Hematopoietic multipotent progenitor cell treated with erythropoietin and hydrocortisone succinate and interleukin-3 and kit ligand, for 15 days (in vitro differentiated cells): Measurements from ENCODE around the gene LRRC15.

ENCODE experiments used
- DNase-seq: peaks from one replicate; pipeline ENCODE4 v3.0.0-alpha.2; 2015; ENCODE audit warnings: low spot score

Gene LRRC15

GRCh38 chr3:194369522-194370279 is at the start of gene LRRC15:
Gene LRRC15 (minus strand): TSS chr3:194369743. CDS start chr3:194361043, 8,700 bp downstream.
- no peak for DNase-seq

GRCh38 chr3:194418671-194419070 is 49.1 kb upstream of the LRRC15 start:
- no peak for DNase-seq

DNA sequence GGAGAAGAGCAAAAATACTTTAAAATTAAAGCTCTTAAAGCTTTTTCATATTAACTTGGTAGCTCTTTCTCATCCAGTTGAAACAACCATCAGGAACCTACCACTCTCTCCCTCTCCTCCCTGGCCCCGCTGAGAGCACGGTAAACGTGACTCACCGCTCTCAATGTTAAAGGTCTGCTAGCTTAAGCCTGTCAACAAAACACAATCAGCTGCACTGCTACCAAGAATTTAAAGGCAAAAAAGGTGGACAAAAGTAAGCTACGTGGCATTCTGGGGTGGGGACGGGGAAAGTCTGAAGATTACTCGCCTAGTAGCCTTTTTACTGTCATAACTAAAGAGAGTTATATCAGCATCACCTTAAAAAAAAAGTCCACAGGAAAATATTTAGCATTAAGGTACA is 37.9 kb upstream of the LRRC15 start:
- DNase-seq = no peak

DNA sequence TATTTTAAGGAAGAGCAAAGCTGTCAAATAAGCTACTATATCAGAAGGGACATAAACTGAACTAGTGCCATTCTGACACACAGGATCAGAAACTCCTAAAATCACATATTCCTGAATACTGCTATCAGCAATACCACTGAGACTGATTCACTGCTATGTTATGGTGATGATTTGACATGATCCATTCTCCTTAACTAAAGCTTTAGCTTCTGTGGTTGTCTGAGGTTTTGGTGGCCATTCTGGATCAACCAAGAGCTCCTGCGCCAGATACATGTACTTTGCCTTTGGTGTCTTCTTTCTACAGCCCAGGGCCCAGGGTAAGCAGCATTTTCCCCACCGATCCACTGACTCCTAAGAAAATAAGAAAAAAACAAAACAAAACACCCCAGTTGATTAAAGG is 36.2 kb upstream of the LRRC15 start:
- no peak for DNase-seq

- DNase-seq = peak; percentile 71
Measured at GRCh38 chr3:194404365-194405140, 35.0 kb upstream of the LRRC15 start.

DNA sequence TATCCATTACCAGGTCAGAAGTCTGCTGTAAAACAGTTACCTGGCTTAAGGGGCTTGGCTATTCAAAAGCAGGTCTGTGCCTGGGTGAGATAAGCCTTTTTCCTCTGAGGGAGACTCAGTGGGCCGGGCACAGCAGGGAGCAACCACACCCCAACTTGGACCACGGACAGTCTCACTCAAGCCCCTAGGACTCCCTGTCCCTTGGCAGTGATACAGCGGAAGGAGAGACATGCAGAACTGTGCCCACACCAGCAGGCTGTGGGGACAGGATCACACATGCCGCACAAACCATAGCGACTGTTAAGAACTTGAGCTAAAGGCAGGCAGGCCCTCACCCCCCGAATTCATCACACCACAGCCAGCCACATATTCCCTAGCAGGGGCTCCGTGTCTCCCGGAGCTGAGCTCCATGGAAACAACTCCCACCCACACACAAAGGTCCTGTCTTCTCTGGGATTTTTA is 32.4 kb upstream of the LRRC15 start:
- no peak for DNase-seq

DNA sequence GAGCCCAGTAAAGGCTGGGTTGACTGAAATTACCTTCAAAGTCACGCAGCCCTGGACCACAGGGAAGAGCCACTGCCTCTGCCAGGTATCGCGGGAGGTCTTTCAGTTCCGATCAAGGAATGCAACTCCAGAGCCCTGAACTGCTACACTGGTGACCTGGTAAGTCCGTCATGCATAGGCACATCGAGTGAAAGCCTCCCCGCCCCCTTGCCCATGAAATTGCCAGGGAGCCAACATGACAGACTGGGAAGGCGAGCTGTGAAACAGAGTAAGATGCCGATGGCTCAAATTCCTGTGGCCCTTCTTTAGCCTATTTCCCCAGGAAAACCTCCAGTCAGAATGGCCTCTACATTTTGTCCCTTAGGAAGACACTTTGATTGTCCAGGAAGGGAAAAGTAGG is 31.8 kb upstream of the LRRC15 start:
- DNase-seq = no peak

- DNase-seq = no peak
Measured at GRCh38 chr3:194399874-194400411, 30.4 kb upstream of the LRRC15 start.

GRCh38 chr3:194399166-194399565 is 29.6 kb upstream of the LRRC15 start, which contains the start of gene GP5:
Gene GP5 (minus strand): TSS chr3:194399266. CDS start chr3:194398282, 984 bp downstream.
- DNase-seq = no peak

GRCh38 chr3:194397757-194398312 is 28.3 kb upstream of the LRRC15 start:
- DNase-seq = no peak

- no peak for DNase-seq
Measured at GRCh38 chr3:194396859-194397756, 27.6 kb upstream of the LRRC15 start.

DNA sequence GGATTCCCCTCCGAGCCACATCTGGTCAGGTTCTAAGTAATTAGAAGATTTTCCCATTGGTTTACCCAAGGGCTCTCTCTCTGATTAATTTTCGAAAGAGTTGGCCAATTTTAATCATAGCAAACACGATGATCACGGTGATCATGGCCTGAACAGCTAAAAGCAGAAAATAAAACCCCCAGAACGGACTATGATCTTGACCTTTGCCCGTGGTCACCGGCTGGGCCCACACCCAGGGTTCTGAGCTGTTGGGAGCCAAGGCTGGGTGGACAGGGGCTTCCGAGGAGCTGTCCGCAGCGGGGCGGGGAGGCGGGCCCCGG is 27.0 kb upstream of the LRRC15 start:
- DNase-seq = no peak

DNA sequence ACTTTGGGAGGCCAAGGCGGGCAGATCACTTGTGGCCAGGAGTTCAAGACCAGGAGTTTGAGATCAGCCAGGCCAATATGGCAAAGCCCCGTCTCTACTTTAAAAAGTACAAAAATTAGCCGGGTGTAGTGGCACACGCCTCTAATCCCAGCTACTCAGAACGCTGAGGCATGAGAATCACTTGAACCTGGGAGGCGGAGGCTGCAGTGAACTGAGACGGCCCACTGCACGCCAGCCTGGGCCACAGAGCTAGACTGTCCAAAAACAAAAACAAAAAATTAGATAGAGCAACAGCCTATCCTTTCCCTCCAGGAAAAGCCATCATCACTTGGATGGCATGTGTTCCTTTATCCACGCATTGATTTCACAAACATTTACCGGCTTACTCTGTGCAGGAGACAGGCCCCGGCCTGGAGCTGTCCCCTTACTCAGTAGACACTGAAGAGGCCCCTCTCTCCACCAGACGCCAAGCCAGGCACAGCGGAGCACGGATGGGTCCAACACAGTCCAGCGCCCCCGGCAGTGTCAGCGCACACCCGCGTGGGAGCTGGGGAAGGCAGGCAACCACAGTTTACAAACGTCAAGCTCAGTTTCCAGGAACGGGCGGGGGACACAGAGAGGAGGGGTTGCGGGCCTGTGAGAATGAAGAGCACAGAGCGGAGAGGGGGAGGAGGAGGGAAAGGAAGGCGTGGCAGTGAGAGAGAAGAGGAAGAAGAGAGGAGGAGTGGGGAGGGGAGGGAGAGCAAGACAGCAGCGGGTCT is 26.4 kb upstream of the LRRC15 start:
- no peak for DNase-seq

GRCh38 chr3:194395212-194395611 is 25.7 kb upstream of the LRRC15 start:
- DNase-seq = no peak

GRCh38 chr3:194392576-194392975 is 23.0 kb upstream of the LRRC15 start:
- DNase-seq = no peak

DNA sequence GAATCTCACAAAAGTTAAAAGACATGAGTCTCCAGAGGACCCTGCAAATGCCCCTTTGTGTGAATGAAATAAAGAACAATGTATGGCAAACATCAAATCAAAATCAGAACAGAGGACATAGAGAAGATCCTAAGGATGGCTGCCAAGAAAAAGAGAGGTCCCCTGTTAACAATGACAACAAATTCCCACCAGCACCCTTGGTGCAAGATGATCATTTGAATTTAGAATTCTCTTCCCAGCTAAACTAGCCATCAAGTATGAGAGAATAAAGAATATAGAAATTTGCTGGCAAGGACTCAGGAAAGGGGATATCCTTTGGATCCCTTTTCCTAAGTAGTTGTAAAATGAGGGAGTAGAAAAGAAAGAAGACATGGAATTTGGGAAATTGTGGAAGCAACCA is 21.3 kb upstream of the LRRC15 start:
- DNase-seq = no peak

- no peak for DNase-seq
Measured at GRCh38 chr3:194389269-194389668, 19.7 kb upstream of the LRRC15 start.

GRCh38 chr3:194387926-194388418 is 18.4 kb upstream of the LRRC15 start:
- no peak for DNase-seq

GRCh38 chr3:194387276-194387675 is 17.7 kb upstream of the LRRC15 start:
- DNase-seq = no peak

DNA sequence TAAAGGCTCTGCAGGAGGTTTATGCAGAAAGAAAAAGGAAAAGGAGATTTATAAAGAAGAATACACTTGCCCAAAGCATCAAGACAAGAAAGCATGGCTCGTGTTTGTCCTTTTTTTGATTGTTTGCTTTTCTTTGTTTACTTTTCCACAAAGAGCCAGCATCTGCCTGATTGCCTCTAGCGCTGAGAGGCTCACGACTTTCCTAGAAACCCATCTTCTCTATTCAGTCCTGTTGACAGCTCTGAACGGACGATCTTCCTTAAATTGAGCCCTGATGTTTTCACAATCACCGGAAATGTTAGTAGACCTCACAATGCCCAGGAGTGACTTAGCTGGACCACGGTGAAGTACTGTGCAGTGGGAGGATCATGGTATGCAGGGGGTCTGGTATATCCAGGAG is 17.1 kb upstream of the LRRC15 start:
- no peak for DNase-seq

DNA sequence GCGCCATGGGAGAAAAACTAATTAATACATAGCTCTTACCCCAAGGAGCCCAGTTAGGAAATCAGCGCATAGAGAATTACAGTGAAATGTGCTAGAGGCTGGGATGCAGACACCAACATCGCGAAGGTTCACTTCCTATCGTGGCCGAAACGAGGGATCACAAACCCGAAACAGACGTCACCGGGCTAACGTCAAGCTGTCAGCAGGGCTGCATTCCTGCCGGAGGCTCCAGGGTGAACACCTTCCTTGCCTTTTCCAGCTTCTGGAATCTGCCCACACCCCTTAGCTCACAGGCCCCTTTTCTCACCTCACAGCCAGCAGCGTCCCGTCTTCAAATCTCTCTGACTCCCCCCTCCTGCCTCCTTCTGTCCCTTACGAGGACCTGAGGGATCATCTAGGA is 16.5 kb upstream of the LRRC15 start:
- no peak for DNase-seq
